HEK293T (cell line): ENCODE results near the gene TRMT2A.

Experiments
- CTBP1 ChIP-seq: fragments of 450-650 bp; IDR thresholded peaks from 2 replicates; pipeline ENCODE4 v1.6.1; 2016; ENCODE audit warnings: borderline replicate concordance
- ELF4 ChIP-seq: fragments of 450-650 bp; IDR thresholded peaks from 2 replicates; pipeline ENCODE4 v1.6.1; 2017; ENCODE audit warnings: antibody characterized with exemption
- FOXA1 ChIP-seq: fragments of 450-650 bp; IDR thresholded peaks from 2 replicates; pipeline ENCODE4 v1.6.1; 2016; ENCODE audit warnings: mild to moderate bottlenecking

- TF ChIP-seq FOXA1 (no peak), CTBP1 (no peak), ELF4 (no peak)
These were observed 53.5 kb downstream of the TRMT2A start for GRCh38 chr22:20063271-20064139.
